Activated naive CD8-positive, alpha-beta T cell treated with anti-CD3 and anti-CD28 coated beads for 36 hours (primary cell): ENCODE measurements around the gene AMBP. TPM values are rescaled to one million over a fixed set of nuclear protein-coding genes. Genes with fewer than 3 reads are reported as not detected.

ENCODE experiments used
- DNase-seq: peaks from one replicate; pipeline ENCODE4 v3.0.0; 2021
- H3K27ac Mint-ChIP-seq: one replicate; pipeline ENCODE4 v1.8.0; 2022; ENCODE audit warnings: mild to moderate bottlenecking, moderate library complexity, mixed read lengths
- H3K27me3 Mint-ChIP-seq: one replicate; pipeline ENCODE4 v1.8.0; 2022; ENCODE audit warnings: mild to moderate bottlenecking, mixed read lengths
- H3K36me3 Mint-ChIP-seq: one replicate; pipeline ENCODE4 v1.8.0; 2021; ENCODE audit warnings: mild to moderate bottlenecking, mixed read lengths
- H3K4me1 Mint-ChIP-seq: one replicate; pipeline ENCODE4 v1.8.0; 2021; ENCODE audit warnings: mixed read lengths
- H3K4me3 Mint-ChIP-seq: one replicate; pipeline ENCODE4 v1.8.0; 2022; ENCODE audit warnings: mild to moderate bottlenecking, moderate library complexity, mixed read lengths
- H3K9me3 Mint-ChIP-seq: one replicate; pipeline ENCODE4 v1.8.0; 2022; ENCODE audit warnings: mixed read lengths
- total RNA-seq, 2 experiments: library from RNA; stranded (reverse); gene quantifications; one replicate each; pipeline ENCODE4 v1.2.3, GENCODE V29; 2021

AMBP gene
- total RNA-seq, result not detected

DNA sequence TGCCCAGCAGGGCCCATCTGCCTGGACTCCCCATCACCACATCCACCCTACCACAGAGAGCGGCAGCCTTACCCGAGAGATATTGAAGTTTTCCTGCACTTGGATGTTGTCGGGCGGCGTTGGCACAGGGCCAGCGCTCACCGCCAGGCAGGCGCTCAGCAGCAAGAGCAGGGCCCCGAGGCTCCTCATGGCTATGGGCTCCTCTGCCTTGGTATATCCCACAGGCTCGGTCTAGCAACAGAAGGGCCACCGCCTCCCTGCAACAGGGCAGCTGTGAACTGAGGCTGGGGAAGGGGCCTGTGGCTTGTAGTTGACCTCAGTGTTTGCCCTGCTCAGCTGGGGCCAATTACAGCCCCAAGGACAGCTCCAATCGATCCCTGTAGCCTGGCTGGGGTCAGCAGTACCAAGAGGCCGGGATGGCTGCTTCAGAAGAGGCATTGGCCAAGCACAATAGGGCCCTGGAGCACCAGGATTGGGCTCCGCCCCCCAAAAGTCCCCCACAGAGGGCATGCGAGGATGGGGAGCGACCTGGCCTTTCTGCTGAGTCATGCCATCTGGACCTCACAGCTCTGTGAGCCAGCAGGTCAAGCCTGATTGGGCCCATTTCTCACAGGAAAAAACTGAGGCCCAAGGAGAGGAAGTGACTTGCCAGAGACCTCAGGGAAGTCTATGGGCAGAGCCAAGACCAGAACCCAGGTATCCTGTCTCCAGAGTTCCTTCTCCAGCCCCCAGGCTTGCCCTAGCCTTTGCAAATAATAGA is at the start of gene AMBP:
Gene AMBP, minus strand, starts transcription at position 280 of the 760 bp plus-strand sequence. Its CDS starts 91 bp downstream, at position 189.
- no peaks in the 10 kb centered on the region for H3K4me1 Mint-ChIP-seq
- no peak within 1 kb of the TSS for H3K27ac Mint-ChIP-seq
- H3K27me3 Mint-ChIP-seq, result peaks cover 14% of the 10 kb centered on the region
- H3K9me3 Mint-ChIP-seq, result no peaks in the 10 kb centered on the region
- H3K4me3 Mint-ChIP-seq, result no peak within 1 kb of the TSS
- DNase-seq, result no peak
- no peaks in the 10 kb centered on the region for H3K36me3 Mint-ChIP-seq

- Mint-ChIP-seq H3K27ac (no peak overlapping the region), H3K9me3 (peaks cover 3% of the 10 kb centered on the region), H3K27me3 (no peaks in the 10 kb centered on the region), H3K4me3 (no peak overlapping the region), H3K4me1 (no peaks in the 10 kb centered on the region), H3K36me3 (no peaks in the 10 kb centered on the region)
- DNase-seq, result no peak
These were observed 48.4 kb upstream of the AMBP start for GRCh38 chr9:114126247-114127060.

GRCh38 chr9:114125476-114126013 is 47.4 kb upstream of the AMBP start:
- Mint-ChIP-seq H3K36me3 (no peaks in the 10 kb centered on the region), H3K9me3 (peaks cover 3% of the 10 kb centered on the region), H3K4me1 (no peaks in the 10 kb centered on the region), H3K4me3 (no peak overlapping the region), H3K27me3 (no peaks in the 10 kb centered on the region), H3K27ac (no peak overlapping the region)
- no peak for DNase-seq

DNA sequence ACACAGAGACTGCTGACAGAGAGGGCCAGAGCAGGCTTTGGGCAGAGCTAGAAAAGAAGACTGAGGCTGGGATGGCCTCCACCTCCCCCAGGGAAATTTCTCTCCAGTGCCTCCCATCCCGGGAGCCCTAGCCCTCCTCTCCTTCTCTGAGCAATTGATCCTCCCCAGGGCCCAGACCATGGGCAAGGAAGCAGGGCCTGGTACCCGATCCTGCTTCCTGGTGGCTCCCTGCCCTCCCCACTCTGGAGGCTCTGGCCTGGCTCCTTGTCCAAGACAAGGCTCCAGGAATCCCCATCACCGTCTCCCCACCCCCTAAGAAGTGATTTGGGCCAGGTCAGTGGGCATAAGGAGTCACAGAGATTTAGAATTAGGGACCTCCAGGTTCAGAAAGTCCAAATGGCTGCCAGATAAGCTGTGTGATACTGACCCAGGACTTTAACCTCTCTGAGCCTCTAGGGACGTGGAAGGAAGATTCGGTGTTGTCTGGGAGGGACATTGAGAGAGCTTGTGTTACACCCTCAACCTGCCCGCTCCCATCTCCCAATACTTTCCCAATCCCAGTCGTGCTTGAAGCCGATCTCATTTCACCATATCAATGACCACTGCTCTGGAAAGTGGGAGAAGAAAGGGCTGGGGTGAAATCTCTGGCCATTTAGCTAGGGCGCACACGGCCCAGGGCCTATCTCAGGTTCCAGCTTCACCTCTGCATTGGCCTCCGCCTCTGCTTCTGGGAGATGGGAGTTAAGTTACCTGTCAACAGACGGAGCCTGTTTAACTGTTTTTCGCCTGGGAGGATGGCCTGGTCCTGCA is 46.8 kb upstream of the AMBP start:
- Mint-ChIP-seq H3K4me3 (no peak overlapping the region), H3K4me1 (no peaks in the 10 kb centered on the region), H3K27me3 (no peaks in the 10 kb centered on the region), H3K9me3 (peaks cover 3% of the 10 kb centered on the region), H3K36me3 (no peaks in the 10 kb centered on the region), H3K27ac (no peak overlapping the region)
- no peak for DNase-seq

GRCh38 chr9:114124138-114124537 is 46.0 kb upstream of the AMBP start:
- Mint-ChIP-seq H3K4me1 (no peaks in the 10 kb centered on the region), H3K27ac (no peak overlapping the region), H3K27me3 (no peaks in the 10 kb centered on the region), H3K36me3 (no peaks in the 10 kb centered on the region), H3K4me3 (no peak overlapping the region), H3K9me3 (peaks cover 3% of the 10 kb centered on the region)
- DNase-seq, result no peak

GRCh38 chr9:114123031-114123977 is 45.2 kb upstream of the AMBP start:
- no peak overlapping the region for H3K4me3 Mint-ChIP-seq
- H3K4me1 Mint-ChIP-seq, result no peaks in the 10 kb centered on the region
- DNase-seq, result no peak
- H3K27me3 Mint-ChIP-seq, result peaks cover 5% of the 10 kb centered on the region
- no peak overlapping the region for H3K27ac Mint-ChIP-seq
- H3K36me3 Mint-ChIP-seq, result no peaks in the 10 kb centered on the region
- peaks cover 3% of the 10 kb centered on the region for H3K9me3 Mint-ChIP-seq

DNA sequence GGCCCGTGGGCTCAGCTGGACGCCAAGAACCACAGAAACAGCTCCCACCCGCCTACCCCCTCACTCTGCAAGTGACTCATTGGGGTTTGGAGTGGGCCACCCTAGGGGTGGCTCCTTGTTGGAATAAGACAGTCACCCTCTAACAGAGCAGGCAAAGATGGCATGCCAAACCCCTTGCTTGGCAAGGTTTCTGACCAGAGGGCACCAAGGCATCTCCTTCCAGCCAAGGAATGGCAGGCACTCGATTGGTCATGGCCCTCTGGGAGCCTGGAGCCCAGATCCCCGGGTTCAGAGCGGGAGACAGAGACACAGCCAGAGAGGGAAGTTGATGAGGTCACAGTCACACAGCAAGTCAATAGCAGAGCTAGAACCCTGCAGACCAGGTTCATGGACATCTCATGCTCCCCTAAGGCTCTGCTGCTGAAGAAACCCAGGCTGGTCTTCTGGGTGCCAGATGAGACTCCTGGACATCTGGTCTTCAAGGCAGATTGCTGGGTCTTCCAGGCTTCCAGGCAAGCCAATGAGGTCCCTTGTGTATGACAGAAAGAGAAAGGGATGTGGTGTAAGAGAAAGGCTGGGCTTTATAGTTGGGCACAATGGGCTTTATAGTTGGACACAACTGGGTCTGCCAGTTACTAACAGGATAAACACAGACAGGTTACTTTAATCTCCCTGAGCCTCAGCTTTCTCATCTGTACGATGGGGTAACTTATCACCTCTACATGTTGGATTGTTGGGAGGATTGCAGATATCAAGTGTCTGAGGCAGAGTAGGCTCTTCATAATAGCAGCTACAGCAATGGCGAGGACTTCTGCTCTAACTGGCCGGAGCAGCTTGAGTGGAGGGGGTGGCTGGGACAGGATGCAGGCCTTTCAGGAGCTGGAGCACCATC is 44.3 kb upstream of the AMBP start:
- no peak for DNase-seq
- Mint-ChIP-seq H3K4me3 (no peak overlapping the region), H3K4me1 (no peaks in the 10 kb centered on the region), H3K27me3 (peaks cover 12% of the 10 kb centered on the region), H3K36me3 (no peaks in the 10 kb centered on the region), H3K27ac (no peak overlapping the region), H3K9me3 (peaks cover 2% of the 10 kb centered on the region)

GRCh38 chr9:114121227-114122135 is 43.4 kb upstream of the AMBP start:
- Mint-ChIP-seq H3K4me1 (no peaks in the 10 kb centered on the region), H3K27me3 (peaks cover 17% of the 10 kb centered on the region), H3K36me3 (no peaks in the 10 kb centered on the region), H3K27ac (no peak overlapping the region), H3K9me3 (no peaks in the 10 kb centered on the region), H3K4me3 (no peak overlapping the region)
- no peak for DNase-seq

GRCh38 chr9:114120192-114121014 is 42.3 kb upstream of the AMBP start:
- Mint-ChIP-seq H3K27ac (no peak overlapping the region), H3K9me3 (no peaks in the 10 kb centered on the region), H3K36me3 (no peaks in the 10 kb centered on the region), H3K4me1 (no peaks in the 10 kb centered on the region), H3K4me3 (no peak overlapping the region), H3K27me3 (peaks cover 17% of the 10 kb centered on the region)
- no peak for DNase-seq

DNA sequence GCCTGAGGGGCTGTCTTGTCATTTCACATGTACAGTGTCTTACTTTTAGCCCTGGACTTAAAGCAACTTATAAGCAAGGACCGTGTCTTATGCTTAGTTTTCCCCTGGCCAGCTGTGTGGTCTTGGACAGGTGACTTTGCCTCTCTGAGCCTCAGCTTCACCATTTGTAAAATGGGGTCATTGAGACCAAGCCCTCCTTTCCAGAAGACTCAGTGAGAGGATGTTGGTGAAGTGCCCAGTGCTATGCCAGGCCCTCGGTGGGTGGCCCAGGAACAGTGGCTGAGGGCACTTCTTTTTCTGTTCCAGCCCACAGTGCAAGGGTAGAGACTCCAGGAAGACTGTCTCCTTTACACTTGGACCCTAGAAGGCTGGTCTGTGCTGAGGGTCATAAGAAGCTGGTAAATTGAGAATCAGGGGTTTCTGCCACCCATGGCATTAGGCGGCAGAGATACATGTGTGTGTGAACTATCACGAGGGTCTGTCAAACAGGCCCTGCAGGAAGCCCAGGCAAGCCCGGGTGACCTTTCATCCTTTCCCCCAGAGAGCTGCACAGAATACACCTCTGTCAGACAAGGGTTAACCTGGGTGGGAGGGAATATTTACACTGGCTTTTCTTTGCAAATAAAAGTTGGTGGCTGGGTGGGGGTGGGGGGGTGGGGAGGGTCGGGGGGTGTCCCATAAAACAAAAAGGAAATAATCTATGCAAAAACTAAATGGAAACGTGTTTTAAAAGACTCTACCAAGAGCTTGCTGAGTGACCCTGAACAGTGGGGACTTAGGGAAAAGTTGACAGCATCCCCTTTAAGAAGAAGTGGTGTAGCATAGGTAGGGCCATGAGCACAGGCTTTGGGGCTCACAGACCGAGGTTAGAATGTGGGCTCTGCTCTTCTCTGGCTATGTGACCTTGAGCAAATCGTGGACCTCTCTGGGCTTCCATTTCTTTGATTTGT is 41.4 kb upstream of the AMBP start:
- Mint-ChIP-seq H3K36me3 (no peaks in the 10 kb centered on the region), H3K9me3 (no peaks in the 10 kb centered on the region), H3K4me3 (no peak overlapping the region), H3K27ac (no peak overlapping the region), H3K27me3 (peaks cover 17% of the 10 kb centered on the region), H3K4me1 (no peaks in the 10 kb centered on the region)
- no peak for DNase-seq
